Skeletal muscle tissue (tissue), 4 donors: ENCODE data around the gene COPS7A. TPM values are rescaled to one million over a fixed set of nuclear protein-coding genes. Genes with fewer than 3 reads are reported as not detected.
"Not testable (repeated sequence)": the region's sequence is repeated elsewhere in the genome, so short reads cannot be mapped to it uniquely, and the experiment has no call there.

Experiments used
- H3K27ac ChIP-seq: one replicate; pipeline ENCODE4 v1.7.0; 2013; ENCODE audit warnings: mild to moderate bottlenecking, low read depth, low read length, inconsistent platforms
- H3K27me3 ChIP-seq, 3 donors: one replicate each; pipeline ENCODE4 v1.7.0; 2013; ENCODE audit warnings: low read length in 3 of 3; ENCODE audit not compliant: control insufficient read depth in 3 of 3, insufficient read depth in 3 of 3
- H3K36me3 ChIP-seq, 3 donors: one replicate each; pipeline ENCODE4 v1.7.0; 2013; ENCODE audit warnings: low read length in 3 of 3; ENCODE audit not compliant: control insufficient read depth in 3 of 3, insufficient read depth in 3 of 3
- H3K4me1 ChIP-seq, 3 donors: one replicate each; pipeline ENCODE4 v1.7.0; 2013; ENCODE audit warnings: low read length in 3 of 3, mild to moderate bottlenecking in 3 of 3; ENCODE audit not compliant: control insufficient read depth in 3 of 3, insufficient read depth in 3 of 3
- H3K4me3 ChIP-seq, 3 donors: one replicate each; pipeline ENCODE4 v1.7.0; 2013; ENCODE audit warnings: low read length in 3 of 3
- H3K9ac ChIP-seq, 3 donors: one replicate each; pipeline ENCODE4 v1.7.0; 2013; ENCODE audit warnings: low read length in 3 of 3, mild to moderate bottlenecking in 3 of 3, moderate library complexity in 2 of 3, low read depth in 1 of 3
- H3K9me3 ChIP-seq, 3 donors: one replicate each; pipeline ENCODE4 v1.7.0; 2013; ENCODE audit warnings: low read length in 3 of 3; ENCODE audit not compliant: control insufficient read depth in 3 of 3
- total RNA-seq: library from RNA; depleted of rRNA; stranded (reverse); fragments of >200 nt; gene quantifications from one replicate; pipeline ENCODE4 v1.2.3, GENCODE V29; 2014
- donor health status: Osteomylitis.

The COPS7A gene
- total RNA-seq, 1 donor from 2014 or later, result 30.8 TPM

DNA sequence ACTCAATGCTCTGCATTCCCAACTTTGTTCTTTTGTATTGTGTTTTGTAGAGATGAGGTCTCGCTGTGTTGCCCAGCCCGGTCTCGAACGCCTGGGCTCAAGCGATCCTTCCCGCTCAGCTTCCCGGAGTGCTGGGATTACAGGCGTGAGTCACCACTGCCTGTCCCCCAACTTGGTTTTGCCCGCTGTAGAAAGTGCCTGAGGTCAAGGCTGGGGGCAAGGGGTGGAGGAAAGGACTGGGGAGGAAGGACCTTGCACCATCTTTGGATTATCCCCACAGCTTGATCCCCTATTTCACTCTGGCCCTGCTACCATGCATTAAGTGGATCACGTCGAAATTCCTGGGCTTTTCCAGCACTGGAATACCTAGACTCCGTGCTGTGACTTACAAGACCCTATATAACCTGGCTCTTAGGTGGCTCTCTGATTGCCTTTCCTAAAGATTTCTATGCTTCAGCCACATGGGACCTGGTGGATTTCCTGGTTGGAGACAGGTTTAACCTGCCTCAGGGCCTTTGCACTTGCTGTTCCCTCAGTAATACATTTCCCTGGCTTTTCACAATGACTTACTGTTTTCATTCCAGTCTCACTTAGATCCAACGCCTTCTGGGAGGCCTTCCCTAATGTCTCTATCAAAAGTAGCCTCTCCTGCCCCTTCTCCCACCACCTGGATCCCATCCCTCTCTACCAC lies 22.6 kb upstream of the COPS7A start:
- H3K27ac ChIP-seq, result no peak overlapping the region
- H3K36me3 ChIP-seq, result no peaks in the 10 kb centered on the region
- peaks cover 4 to 5% (median 5%) of the 10 kb centered on the region in 3 donors for H3K4me1 ChIP-seq
- H3K4me3 ChIP-seq, result peak overlapping the region in 1 of 3 donors; percentile 36
- H3K27me3 ChIP-seq, result peaks cover 53 to 69% (median 67%) of the 10 kb centered on the region in 3 donors
- H3K9ac ChIP-seq, result no peak overlapping the region
- no peaks in the 10 kb centered on the region for H3K9me3 ChIP-seq

DNA sequence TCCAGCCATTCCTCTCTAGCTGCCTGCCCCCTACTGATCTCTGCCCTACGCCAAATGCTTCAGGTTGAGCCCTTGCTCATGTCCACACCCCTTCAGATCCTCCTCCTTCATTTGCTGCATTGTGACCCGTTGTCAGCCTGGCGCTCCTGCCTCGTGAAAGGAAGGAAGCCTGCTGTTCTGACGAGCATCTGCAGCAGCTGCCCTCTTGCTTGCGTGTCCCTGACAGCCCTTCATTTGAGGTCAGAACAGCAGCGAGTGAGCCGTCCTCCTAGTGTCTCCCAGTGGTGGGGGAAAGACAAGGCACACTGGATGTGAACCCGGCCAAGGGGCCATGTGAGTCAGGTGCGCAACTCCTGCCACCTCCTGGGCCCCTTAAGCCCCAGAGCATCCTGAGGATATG lies 20.2 kb upstream of the COPS7A start:
- Histone ChIP-seq H3K36me3 (no peaks in the 10 kb centered on the region), H3K27me3 (peaks cover 44 to 52% (median 45%) of the 10 kb centered on the region in 3 donors), H3K27ac (no peak overlapping the region)

DNA sequence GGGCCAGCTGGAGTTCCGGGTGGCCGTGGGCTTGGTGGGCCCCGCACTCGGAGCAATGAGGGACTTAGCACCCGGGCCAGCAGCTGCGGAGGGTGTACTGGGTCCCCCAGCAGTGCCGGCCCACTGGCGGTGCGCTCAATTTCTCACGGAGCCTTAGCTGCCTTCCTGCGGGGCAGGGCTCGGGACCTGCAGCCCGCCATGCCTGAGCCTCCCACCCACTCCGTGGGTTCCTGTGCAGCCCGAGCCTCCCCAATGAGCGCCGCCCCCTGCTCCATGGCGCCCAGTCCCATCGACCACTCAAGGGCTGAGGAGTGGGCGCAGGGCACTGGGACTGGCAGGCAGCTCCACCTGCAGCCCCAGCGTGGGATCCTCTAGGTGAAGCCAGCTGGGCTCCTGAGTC lies 15.5 kb upstream of the COPS7A start:
- not testable (repeated sequence) for H3K4me3 ChIP-seq, H3K36me3 ChIP-seq, H3K9ac ChIP-seq, H3K27ac ChIP-seq, H3K4me1 ChIP-seq, H3K9me3 ChIP-seq
- peaks cover 11 to 26% (median 20%) of the 10 kb centered on the region in 3 donors for H3K27me3 ChIP-seq

More for the DNA sequence above, 20.2 kb upstream of the COPS7A start:
- Histone ChIP-seq H3K4me1 (peaks cover 4 to 5% (median 5%) of the 10 kb centered on the region in 3 donors), H3K9me3 (no peaks in the 10 kb centered on the region), H3K4me3 (no peak overlapping the region), H3K9ac (no peak overlapping the region)

DNA sequence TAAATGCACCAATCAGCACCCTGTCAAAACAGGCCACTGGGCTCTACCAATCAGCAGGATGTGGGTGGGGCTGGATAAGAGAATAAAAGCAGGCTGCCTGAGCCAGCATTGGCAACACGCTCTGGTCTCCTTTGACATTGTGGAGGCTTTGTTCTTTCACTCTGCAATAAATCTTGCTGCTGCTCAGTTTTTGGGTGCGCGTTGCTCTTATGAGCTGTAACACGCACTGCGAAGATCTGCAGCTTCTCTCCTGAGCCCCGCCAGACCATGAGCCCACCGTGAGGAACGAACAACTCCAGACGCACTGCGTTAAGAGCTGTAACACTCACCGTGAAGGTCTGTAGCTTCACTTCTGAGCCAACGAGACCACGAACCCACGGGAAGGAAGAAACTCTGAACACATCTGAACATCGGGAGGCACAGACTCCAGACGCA lies 14.9 kb upstream of the COPS7A start:
- no peak overlapping the region for H3K27ac ChIP-seq
- H3K4me1 ChIP-seq, result no peaks in the 10 kb centered on the region
- no peak overlapping the region for H3K4me3 ChIP-seq
- no peak overlapping the region for H3K9ac ChIP-seq
- no peaks in the 10 kb centered on the region for H3K9me3 ChIP-seq
- H3K27me3 ChIP-seq, result peaks cover 6 to 20% (median 14%) of the 10 kb centered on the region in 3 donors
- no peaks in the 10 kb centered on the region for H3K36me3 ChIP-seq

DNA sequence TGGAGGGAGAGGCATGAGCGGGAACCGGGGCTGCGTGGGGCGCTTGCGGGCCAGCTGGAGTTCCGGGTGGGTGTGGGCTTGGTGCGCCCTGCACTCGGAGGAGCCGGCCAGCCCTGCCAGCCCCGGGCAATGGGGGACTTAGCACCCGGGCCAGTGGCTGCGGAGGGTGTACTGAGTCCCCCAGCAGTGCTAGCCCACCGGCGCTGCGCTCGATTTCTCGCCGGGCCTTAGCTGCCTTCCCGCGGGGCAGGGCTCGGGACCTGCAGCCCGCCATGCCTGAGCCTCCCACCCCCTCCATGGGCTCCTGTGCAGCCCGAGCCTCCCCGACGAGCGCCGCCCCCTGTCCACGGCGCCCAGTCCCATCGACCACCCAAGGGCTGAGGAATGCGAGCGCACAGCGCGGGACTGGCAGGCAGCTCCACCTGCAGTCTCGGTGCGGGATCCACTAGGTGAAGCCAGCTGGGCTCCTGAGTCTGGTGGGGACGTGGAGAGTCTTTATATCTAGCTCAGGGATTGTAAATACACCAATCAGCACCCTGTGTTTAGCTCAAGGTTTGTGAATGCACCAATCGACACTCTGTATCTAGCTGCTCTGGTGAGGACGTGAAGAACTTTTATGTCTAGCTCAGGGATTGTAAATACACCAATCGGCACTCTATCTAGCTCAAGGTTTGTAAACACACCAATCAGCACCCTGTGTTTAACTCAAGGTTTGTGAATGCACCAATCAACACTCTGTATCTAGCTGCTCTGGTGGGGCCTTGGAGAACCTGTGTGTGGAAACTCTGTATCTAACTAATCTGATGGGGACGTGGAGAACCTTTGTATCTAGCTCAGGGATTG lies 7.6 kb upstream of the COPS7A start:
- H3K4me3 ChIP-seq, H3K4me1 ChIP-seq, H3K27me3 ChIP-seq, H3K27ac ChIP-seq, H3K9ac ChIP-seq, H3K9me3 ChIP-seq, H3K36me3 ChIP-seq: not testable (repeated sequence)

DNA sequence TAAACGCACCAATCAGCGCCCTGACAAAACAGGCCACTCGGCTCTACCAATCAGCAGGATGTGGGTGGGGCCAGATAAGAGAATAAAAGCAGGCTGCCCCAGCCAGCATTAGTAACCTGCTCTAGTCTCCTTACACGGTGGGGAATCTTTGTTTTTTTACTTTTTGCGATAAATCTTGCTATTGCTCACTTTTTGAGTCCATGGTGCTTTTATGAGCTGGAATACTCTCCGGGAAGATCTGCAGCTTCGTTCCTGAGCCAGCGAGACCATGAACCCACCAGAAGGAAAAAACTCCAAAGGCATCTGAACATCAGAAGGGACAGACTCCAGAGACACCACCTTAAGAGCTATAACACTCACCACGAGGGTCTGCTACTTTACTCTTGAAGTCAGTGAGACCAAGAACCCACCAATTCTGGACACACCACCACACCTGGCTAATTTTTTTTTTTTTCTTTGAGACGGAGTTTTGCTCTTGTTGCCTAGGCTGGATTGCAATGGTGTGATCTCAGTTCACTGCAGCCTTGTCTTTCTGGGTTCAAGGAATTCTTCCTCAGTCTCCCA lies 6.9 kb upstream of the COPS7A start:
- Histone ChIP-seq H3K9ac (no peak overlapping the region), H3K27ac (no peak overlapping the region), H3K27me3 (peaks cover 3 to 4% (median 3%) of the 10 kb centered on the region in 3 donors), H3K36me3 (no peaks in the 10 kb centered on the region), H3K4me1 (no peaks in the 10 kb centered on the region), H3K4me3 (no peak overlapping the region), H3K9me3 (no peaks in the 10 kb centered on the region)

DNA sequence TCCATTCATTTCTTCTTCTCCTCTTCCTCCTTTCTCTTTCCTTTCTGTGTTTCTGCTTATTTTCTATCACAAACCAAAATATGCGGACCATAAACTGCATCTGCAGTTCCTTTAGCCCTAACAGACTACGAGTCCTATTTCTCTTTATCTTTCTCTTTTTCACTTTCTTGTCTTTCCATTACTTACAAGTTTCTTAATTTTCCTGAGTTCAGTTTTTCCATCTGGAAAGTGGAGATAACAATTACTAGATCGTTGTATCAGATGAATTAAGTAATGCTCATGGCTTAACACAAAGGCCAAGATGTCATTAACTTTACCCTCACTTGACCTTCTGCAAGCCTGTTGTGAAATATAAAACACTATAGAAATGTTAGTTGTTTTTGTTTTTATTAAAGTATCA lies 983 bp upstream of the COPS7A start:
- peaks cover 5 to 8% (median 7%) of the 10 kb centered on the region in 3 donors for H3K36me3 ChIP-seq
- no peak overlapping the region for H3K27ac ChIP-seq
- H3K4me3 ChIP-seq, result no peak overlapping the region
- peaks cover 6 to 12% (median 8%) of the 10 kb centered on the region in 3 donors for H3K4me1 ChIP-seq
- H3K9me3 ChIP-seq, result no peaks in the 10 kb centered on the region
- H3K27me3 ChIP-seq, result peaks cover 0 to 3% (median 0%) of the 10 kb centered on the region in 3 donors
- H3K9ac ChIP-seq, result no peak overlapping the region

DNA sequence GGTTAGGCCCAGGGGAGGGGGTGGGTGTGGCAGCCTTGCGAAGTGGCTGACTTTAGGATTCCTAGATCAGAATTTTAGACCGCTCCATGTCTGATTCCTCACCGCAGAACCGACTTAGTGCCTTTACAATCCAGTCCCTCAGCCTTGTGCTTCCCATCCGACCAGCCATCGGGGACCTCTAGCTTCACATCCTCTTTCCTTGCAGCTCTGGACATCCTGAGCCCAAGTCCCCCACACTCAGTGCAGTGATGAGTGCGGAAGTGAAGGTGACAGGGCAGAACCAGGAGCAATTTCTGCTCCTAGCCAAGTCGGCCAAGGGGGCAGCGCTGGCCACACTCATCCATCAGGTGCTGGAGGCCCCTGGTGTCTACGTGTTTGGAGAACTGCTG lies 557 bp downstream of the COPS7A start:
- H3K36me3 ChIP-seq, result peaks cover 20 to 23% (median 22%) of the 10 kb centered on the region in 3 donors
- no peaks in the 10 kb centered on the region for H3K9me3 ChIP-seq
- peak overlapping the region; percentile 91 for H3K27ac ChIP-seq
- H3K27me3 ChIP-seq, result peaks cover 0 to 3% (median 0%) of the 10 kb centered on the region in 3 donors
- peak overlapping the region; percentile 82 to 94 (median 86) for H3K4me3 ChIP-seq
- peak overlapping the region; percentile 77 to 82 (median 79) for H3K9ac ChIP-seq
- H3K4me1 ChIP-seq, result peaks cover 6 to 12% (median 8%) of the 10 kb centered on the region in 3 donors

DNA sequence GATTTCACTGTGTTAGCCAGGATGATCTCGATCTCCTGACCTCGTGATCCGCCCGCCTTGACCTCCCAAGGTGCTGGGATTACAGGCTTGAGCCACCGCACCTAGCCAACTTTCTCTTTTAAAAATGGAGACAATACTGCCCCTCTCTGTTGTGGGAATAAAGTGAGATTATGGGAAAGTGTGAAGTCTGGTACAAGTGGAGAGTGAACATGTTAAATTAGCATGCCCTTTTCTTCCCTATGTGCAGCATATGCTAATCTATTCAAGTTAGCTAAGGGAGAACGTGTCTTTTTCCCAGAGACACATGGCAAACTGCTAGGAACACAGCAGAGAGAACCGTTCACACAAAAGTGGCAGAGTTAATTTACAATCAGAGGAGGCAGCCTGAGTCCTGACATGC lies 1.5 kb downstream of the COPS7A start:
- no peak overlapping the region for H3K4me3 ChIP-seq
- H3K4me1 ChIP-seq, result peaks cover 6 to 12% (median 8%) of the 10 kb centered on the region in 3 donors
- no peak overlapping the region for H3K27ac ChIP-seq
- H3K36me3 ChIP-seq, result peaks cover 29 to 33% (median 31%) of the 10 kb centered on the region in 3 donors
- no peaks in the 10 kb centered on the region for H3K27me3 ChIP-seq
- no peaks in the 10 kb centered on the region for H3K9me3 ChIP-seq
- peak overlapping the region in 1 of 3 donors; percentile 7 for H3K9ac ChIP-seq
